ENCODE measurements around the gene ATAD3A.
A peak's percentile ranks its signal among the peaks of the same experiment; 100 is the strongest.
"Not testable (repeated sequence)": the region's sequence is repeated elsewhere in the genome, so short reads cannot be mapped to it uniquely, and the experiment has no call there.

The ATAD3A gene

GRCh38 chr1:1490633-1491230 lies 21.2 kb upstream of the ATAD3A start:
- DNase-seq, result no peak

GRCh38 chr1:1491601-1492000 lies 20.4 kb upstream of the ATAD3A start:
- no peak for DNase-seq

GRCh38 chr1:1494311-1494710 lies 17.7 kb upstream of the ATAD3A start:
- DNase-seq, result not testable (repeated sequence)

GRCh38 chr1:1495461-1495975 lies 16.4 kb upstream of the ATAD3A start:
- not testable (repeated sequence) for DNase-seq

GRCh38 chr1:1504777-1505365 lies 7.1 kb upstream of the ATAD3A start:
- DNase-seq, result peak; percentile 96

GRCh38 chr1:1505366-1505798 lies 6.6 kb upstream of the ATAD3A start:
- peak; percentile 77 for DNase-seq

- DNase-seq, result not testable (repeated sequence)
Observed at GRCh38 chr1:1505801-1506200, 6.2 kb upstream of the ATAD3A start.

GRCh38 chr1:1507305-1507704 lies 4.7 kb upstream of the ATAD3A start:
- no peak for DNase-seq

GRCh38 chr1:1508775-1509464 lies 3.0 kb upstream of the ATAD3A start:
- not testable (repeated sequence) for DNase-seq

GRCh38 chr1:1509465-1509850 lies 2.5 kb upstream of the ATAD3A start:
- not testable (repeated sequence) for DNase-seq

GRCh38 chr1:1510912-1511532 lies 940 bp upstream of the ATAD3A start:
- DNase-seq, result peak; percentile 95

GRCh38 chr1:1512425-1512824 lies 463 bp downstream of the ATAD3A start:
- peak; percentile 54 for DNase-seq

- DNase-seq, result not testable (repeated sequence)
Observed at GRCh38 chr1:1513675-1514074, 1.7 kb downstream of the ATAD3A start.

GRCh38 chr1:1514376-1514775 lies 2.4 kb downstream of the ATAD3A start:
- DNase-seq, result not testable (repeated sequence)

- DNase-seq, result not testable (repeated sequence)
Observed at GRCh38 chr1:1516923-1517322, 5.0 kb downstream of the ATAD3A start.

GRCh38 chr1:1517973-1518620 lies 6.1 kb downstream of the ATAD3A start:
- no peak for DNase-seq

GRCh38 chr1:1518621-1519007 lies 6.7 kb downstream of the ATAD3A start:
- not testable (repeated sequence) for DNase-seq

GRCh38 chr1:1519805-1520505 lies 8.0 kb downstream of the ATAD3A start:
- DNase-seq, result not testable (repeated sequence)

GRCh38 chr1:1521331-1521730 lies 9.4 kb downstream of the ATAD3A start:
- no peak for DNase-seq

GRCh38 chr1:1522536-1522935 lies 10.6 kb downstream of the ATAD3A start:
- DNase-seq, result not testable (repeated sequence)

- DNase-seq, result not testable (repeated sequence)
Observed at GRCh38 chr1:1523226-1523625, 11.3 kb downstream of the ATAD3A start.

GRCh38 chr1:1523651-1524050 lies 11.7 kb downstream of the ATAD3A start:
- DNase-seq, result not testable (repeated sequence)

Measured in DMS53 (cell line).